ENCODE data around the gene CES3. TPM values are rescaled to one million over a fixed set of nuclear protein-coding genes. Genes with fewer than 3 reads are reported as not detected.

Gene CES3
- total and polyA plus RNA-seq, 11 donors: 0.08 to 1.7 (median 0.88) TPM

DNA sequence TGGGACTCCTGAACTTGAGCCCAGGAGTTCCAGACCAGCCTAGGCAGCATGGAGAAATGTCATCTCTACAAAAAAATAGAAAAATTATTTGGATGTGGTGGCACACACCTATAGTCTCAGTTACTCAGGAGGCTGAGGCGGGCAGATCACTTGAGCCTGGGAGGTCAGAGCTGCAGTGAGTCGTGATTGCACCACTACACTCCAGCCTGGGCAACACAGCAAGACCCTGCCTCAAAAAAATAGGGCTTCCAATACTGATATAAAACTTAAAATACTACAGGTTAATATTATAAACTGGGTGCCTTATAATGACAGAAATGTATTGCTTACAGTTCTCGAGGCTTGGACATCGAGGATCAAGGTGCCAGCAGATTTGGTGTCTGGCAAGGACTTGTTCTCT is 15.1 kb upstream of the CES3 start:
- H3K4me3 ChIP-seq: no peak overlapping the region
- 85 to 89% (median 86%) methylated on average over 4 of the region's 4 CpGs for WGBS, 4 donors
- H3K4me1 ChIP-seq: peaks cover 0 to 25% (median 9%) of the 10 kb centered on the region in 12 donors
- no peak overlapping the region for H3K27ac ChIP-seq
- ATAC-seq: no peak
- DNase-seq: no peak
- intact Hi-C loops (cut with DNase I): loop anchor here in 1 of 10 donors (10.0 kb wide), 1 partner anchor 51 kb away; no protein-coding TSS in a partner anchor
- peaks cover 0 to 24% (median 0%) of the 10 kb centered on the region in 9 donors for H3K27me3 ChIP-seq
- no peaks in the 10 kb centered on the region for H3K9me3 ChIP-seq
- no peak for TF ChIP-seq CTCF (IDR thresholded peaks at IDR 0.05)
- TF ChIP-seq POLR2A (IDR thresholded peaks at IDR 0.05): no peak
- H3K36me3 ChIP-seq: peaks cover 0 to 37% (median 31%) of the 10 kb centered on the region in 9 donors

DNA sequence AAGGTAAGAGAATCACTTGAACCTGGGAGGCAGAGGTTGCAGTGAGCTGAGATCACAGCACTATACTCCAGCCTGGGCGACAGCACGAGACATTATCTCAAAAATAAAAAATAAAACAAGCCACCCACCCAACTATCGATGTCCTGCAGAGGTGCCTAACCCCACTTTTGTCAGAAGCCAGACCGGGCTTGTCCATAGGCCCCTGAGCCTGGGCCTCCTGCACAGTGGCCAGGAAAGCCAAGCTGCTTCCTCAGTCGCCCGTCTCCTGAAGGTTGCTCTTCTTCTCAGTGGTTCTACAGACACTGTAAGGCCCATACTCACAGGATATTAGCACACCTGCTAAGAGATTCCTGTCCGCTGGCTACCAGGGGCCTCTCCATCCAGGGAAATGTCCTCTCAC is 14.5 kb upstream of the CES3 start:
- ATAC-seq: peak in 1 of 4 donors; percentile 5
- H3K27ac ChIP-seq: no peak overlapping the region
- peaks cover 0 to 31% (median 25%) of the 10 kb centered on the region in 9 donors for H3K36me3 ChIP-seq
- no peak overlapping the region for H3K4me3 ChIP-seq
- TF ChIP-seq POLR2A (IDR thresholded peaks at IDR 0.05) (no peak), CTCF (IDR thresholded peaks at IDR 0.05) (no peak)
- H3K4me1 ChIP-seq: peaks cover 0 to 22% (median 9%) of the 10 kb centered on the region in 12 donors
- intact Hi-C loops (cut with DNase I): loop anchor here in 1 of 10 donors (10.0 kb wide), 1 partner anchor 52 kb away; no protein-coding TSS in a partner anchor
- DNase-seq: no peak
- H3K9me3 ChIP-seq: peaks cover 0 to 4% (median 0%) of the 10 kb centered on the region in 12 donors
- H3K27me3 ChIP-seq: peaks cover 0 to 30% (median 0%) of the 10 kb centered on the region in 9 donors
- 68 to 77% (median 72%) methylated on average over 7 of the region's 7 CpGs for WGBS, 4 donors

GRCh38 chr16:66946974-66947301 is 14.1 kb upstream of the CES3 start:
- H3K27ac ChIP-seq: no peak overlapping the region
- WGBS, 4 donors: 30 to 45% (median 37%) methylated on average over 5 of the region's 5 CpGs

More at GRCh38 chr16:66946974-66947301, 14.1 kb upstream of the CES3 start:
- Histone ChIP-seq H3K4me3 (peak overlapping the region in 1 of 12 donors; percentile 52), H3K4me1 (peaks cover 0 to 22% (median 9%) of the 10 kb centered on the region in 12 donors), H3K36me3 (peaks cover 0 to 27% (median 22%) of the 10 kb centered on the region in 9 donors), H3K27me3 (peaks cover 0 to 34% (median 0%) of the 10 kb centered on the region in 9 donors), H3K9me3 (peaks cover 0 to 6% (median 0%) of the 10 kb centered on the region in 12 donors)
- ATAC-seq (no peak), DNase-seq (no peak)
- intact Hi-C loops (cut with DNase I): loop anchor here in 1 of 10 donors (10.0 kb wide), 1 partner anchor 52 kb away; no protein-coding TSS in a partner anchor
- TF ChIP-seq POLR2A (IDR thresholded peaks at IDR 0.05): no peak
- TF ChIP-seq CTCF (IDR thresholded peaks at IDR 0.05): no peak
